ENCODE measurements around the gene GNS.

The GNS gene

DNA sequence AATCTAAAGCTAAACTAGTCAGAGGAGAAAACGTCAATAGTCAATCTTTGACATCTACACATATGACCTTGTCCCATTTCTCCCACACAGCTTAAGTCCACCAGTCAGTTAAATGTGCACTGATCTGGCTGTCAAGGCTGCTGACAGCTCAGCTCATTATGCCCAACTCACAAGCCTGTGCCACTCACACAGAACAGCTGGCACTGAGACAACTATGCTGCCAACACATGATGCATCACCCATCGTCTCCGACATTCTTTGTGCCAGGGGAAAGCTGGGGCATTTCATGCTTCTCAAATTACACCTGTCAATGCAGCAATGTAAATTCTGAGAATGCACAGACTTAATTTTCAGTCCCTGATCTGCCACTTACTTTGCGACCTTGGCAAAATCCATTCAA is 25.3 kb downstream of the GNS start:
- no peak for DNase-seq

GRCh38 chr12:64731683-64732082 is 27.5 kb downstream of the GNS start:
- no peak for DNase-seq

DNA sequence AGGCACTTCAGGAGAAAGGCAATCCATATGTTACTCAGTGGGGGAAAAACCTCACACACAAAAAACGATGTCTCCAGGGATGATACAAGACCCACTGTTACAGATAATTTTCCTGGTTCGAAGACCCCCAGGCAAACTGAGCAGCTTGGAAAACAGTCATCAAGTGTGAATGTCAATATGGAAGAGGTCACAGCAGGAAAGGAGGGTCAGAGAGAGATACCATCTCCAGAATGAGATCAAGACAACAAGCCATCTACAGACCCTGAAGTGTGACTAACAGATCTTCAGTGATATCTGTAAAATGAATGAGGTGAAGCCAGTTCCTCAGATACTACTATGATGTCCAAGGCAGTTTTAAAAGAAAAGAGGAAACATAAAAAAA is 28.6 kb downstream of the GNS start:
- DNase-seq: no peak

GRCh38 chr12:64729909-64730587 is 29.2 kb downstream of the GNS start:
- DNase-seq: no peak

DNA sequence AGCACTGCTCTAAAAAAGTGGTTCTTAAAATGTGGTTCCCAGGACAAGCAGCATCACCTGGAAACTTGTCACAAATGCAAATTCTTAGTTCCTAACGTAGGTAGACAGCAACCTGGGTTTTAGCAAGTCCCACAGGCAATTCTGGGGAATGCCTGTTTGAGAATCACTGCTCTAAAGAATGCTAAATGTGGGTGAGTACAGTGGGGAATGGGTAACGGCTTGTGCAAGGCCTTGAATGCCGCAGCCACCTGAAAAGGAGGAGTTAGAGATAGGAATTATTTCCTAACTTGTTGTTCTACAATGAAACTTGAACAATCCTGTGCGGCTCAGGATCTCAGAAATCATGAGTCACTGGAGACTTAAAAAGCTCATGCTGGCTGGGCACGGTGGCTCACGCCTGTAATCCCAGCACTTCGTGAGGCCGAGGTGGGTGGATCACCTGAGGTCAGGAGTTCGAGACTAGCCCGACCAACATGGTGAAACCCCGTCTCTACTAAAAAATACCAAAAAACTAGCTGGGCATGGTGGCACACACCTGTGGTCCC is 34.9 kb downstream of the GNS start:
- no peak for DNase-seq

DNA sequence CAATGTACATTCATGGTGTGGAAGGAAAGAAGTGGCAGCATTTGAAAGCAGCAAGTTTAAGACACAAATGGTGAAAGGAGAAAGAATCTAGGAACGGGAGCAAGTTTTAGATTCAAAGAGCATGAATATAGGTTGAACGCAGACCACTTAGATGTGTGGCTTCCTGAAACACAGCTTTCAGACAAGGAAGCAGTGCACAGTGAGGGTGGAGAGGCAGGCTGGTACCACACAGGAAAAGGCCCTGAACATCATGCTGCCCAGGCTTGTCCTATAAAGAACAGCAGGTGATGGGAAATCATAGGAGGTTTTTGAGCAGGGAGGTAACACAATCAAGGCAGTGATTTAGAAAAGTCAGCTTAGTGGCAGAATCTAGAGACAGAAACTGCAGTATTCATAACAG is 35.6 kb downstream of the GNS start:
- DNase-seq: no peak

DNA sequence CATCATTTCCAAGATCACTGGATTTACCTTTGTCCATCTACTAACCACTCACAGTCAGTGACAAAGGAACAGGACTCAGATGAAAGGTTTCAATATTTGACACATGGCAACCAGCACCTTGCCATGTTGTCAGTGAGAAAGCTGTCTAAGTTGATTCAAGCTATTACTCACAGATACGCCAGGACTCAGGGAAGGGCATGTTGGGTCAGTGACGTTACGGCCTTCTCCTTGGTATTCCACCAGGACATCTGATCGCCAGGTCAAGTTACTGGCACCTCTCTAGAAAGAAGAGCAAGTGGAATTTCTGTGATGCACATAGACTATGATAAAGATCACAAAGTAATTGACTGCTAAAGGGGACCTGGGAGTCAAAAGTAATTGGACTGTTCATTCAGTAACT is 36.4 kb downstream of the GNS start:
- DNase-seq: no peak

DNA sequence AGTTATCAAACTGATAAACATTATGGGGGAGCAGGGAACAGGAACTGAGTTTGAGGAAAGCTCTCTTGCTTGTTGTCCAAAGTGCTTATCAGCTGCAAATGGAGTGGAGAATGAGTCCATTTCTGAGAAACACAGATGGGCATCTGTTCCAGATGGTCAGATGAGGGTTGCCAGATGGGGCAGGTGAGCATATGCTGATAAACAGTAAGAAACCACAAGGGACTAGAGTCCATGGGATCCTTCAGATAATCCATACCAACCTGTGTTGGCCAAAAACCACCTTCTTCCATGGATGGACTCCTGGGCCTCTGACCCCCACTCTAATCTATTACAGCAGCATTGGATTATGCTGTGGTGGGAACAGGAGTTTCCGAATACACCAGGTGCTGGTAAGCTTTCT is 38.3 kb downstream of the GNS start:
- no peak for DNase-seq

- DNase-seq: no peak
These were observed 40.6 kb downstream of the GNS start for GRCh38 chr12:64718649-64719048.

GRCh38 chr12:64716839-64717455 is 42.3 kb downstream of the GNS start:
- DNase-seq: peak; percentile 4

GRCh38 chr12:64716371-64716770 is 42.8 kb downstream of the GNS start:
- DNase-seq: no peak

DNA sequence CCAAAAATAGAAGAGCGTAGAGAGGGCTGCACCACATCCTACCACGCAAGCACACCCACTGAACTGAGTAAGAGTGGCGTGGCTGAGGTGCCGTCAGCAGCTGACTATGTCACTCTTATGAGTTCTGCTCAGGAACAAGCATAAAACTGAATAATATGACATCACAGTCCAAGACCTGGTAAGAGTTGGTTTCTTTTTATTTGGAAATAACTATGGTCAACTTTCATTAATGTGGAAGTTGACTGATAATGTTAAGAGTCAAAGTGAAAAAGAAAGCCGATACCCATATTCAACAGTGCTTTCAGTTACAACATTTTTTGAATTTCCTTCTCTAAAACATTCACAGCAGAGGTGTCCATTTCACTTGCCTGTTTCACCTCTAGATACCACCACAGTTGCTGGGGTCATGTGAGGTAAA is 44.6 kb downstream of the GNS start:
- no peak for DNase-seq

- DNase-seq: no peak
These were observed 45.8 kb downstream of the GNS start for GRCh38 chr12:64713376-64713775.

DNA sequence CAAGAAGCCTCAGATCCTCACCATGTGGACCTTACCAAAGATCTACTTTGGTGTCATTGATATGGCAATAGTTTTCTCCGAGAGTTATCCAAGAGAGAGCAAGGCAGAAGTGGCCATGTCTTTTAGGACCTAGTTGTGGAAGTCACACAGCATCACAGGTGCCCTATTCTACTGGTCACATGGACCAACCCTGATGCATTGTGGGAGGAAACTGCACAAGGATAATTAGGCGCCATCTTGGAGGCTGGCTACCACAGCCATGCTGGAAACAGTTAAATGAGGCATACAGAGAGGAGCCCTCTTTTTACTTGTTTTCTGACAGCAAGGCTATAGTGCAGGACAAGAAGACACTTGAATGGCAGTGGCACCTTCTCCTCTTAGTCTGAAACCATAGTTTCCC is 49.8 kb downstream of the GNS start:
- no peak for DNase-seq

GRCh38 chr12:64707926-64708325 is 51.3 kb downstream of the GNS start:
- no peak for DNase-seq

DNA sequence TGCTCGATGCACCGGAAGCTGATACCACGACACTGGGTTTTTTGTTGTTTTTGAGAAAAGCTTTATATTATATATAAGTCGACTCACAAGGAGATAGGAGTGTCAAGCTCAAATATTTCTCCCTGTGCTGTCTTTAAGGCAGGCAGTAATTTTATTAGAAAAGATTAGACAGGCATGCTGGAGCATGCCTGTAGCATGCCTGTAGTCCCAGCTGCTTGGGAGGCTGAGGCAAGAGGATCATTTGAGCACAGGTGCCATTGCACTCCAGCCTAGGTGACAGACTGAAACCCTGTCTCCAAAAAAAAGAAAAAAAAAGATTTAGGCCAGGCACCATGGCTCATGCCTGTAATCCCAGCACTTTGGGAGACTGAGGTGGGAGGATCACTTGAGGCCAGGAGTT is 51.8 kb downstream of the GNS start:
- DNase-seq: no peak

GRCh38 chr12:64706857-64707256 is 52.3 kb downstream of the GNS start:
- DNase-seq: no peak

DNA sequence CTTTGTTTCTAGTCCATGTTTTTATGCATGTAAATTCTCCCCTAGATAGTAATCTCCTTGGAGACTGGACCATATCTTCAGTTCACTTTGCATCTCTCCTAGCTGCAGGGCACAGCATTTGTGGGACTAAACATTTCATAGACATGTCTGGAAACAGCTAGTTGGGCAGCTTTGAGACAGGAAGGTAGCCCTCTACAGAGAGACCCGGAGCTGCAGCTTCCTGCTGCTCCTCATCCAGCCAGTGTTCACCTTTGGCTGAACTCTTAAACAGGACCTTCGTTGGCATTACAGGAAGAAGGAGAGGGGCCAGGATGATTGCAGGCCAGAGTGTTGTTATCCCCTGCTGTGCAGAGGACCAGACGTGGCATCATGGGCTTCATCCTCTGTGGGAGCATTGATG is 52.9 kb downstream of the GNS start:
- DNase-seq: no peak

DNA sequence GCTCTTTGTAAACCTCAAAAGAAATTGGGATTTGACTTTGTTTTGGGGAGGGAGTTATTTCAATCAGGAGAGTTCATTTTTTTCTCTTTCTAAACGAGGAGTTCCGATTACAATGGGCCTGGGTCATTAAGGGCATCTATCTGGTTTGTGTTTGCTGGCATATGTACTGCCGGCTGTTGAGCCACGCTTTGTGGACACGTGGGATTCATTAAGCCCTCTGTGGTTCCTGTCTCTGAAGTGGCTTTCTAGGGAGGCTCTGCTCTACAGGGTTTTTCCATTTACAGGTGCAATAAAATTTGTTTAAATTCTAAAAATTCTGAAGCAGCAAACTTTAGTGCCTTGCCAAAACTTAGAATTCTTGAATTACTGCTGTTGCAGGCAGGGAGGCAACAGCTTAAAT is 57.9 kb downstream of the GNS start:
- no peak for DNase-seq

GRCh38 chr12:64700532-64700931 is 58.7 kb downstream of the GNS start:
- DNase-seq: no peak

DNA sequence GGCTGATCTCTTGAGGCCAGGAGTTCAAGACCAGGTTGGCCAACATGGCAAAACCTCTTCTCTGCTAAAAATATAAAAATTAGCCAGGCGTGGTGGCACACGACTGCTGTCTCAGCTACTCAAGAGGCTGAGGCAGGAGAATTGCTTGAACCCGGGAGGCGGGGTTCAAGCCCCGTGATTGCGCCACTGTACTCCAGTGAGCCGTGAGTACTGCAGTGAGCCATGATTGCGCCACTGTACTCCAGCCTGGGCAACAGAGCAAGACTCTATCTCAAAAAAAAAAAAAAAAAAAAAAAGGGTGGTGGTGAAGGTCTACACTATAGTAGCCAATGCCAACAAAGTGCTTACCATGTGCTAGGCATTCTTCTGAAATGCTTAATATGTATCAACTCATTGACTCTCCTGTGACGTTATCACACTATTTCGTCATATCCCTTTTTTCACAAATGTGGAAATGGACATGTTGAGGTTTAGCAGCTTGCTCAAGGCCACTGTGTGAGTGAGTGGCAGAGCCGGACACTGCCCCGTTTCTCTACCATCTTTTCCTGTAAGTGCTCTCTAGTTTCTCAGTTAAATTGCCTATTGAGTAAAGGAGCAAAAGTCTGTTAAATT is 59.6 kb downstream of the GNS start:
- DNase-seq: no peak

- peak; percentile 42 for DNase-seq
These were observed 63.0 kb downstream of the GNS start for GRCh38 chr12:64696080-64696741.

DNA sequence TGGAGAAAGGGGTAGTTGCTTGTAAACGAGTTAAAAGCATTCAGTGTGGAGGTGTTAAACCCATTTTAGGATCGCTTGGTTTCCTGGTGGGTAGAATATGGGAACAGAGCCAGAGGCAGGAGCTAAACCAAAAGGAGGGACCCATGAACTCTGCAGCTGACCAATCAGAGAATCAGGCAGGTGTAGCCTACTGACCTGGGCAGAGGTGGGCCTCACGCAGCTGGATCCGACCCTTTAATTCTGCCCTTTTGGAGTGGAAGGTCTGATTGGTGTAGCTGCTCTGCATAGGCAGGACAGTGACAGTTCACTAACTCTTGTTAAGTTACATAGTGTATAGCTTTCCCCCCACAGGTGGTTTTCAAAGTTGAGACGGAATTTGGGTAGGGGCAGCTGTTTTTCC is 63.7 kb downstream of the GNS start:
- no peak for DNase-seq
